CD4-positive, alpha-beta T cell treated with Interleukin-15 for 4 hours (primary cell): ENCODE results near the gene PDGFA.

ENCODE experiments used
- DNase-seq: peaks from one replicate; pipeline ENCODE4 v3.0.0-alpha.2; 2020; ENCODE audit warnings: low spot score

The PDGFA gene

DNA sequence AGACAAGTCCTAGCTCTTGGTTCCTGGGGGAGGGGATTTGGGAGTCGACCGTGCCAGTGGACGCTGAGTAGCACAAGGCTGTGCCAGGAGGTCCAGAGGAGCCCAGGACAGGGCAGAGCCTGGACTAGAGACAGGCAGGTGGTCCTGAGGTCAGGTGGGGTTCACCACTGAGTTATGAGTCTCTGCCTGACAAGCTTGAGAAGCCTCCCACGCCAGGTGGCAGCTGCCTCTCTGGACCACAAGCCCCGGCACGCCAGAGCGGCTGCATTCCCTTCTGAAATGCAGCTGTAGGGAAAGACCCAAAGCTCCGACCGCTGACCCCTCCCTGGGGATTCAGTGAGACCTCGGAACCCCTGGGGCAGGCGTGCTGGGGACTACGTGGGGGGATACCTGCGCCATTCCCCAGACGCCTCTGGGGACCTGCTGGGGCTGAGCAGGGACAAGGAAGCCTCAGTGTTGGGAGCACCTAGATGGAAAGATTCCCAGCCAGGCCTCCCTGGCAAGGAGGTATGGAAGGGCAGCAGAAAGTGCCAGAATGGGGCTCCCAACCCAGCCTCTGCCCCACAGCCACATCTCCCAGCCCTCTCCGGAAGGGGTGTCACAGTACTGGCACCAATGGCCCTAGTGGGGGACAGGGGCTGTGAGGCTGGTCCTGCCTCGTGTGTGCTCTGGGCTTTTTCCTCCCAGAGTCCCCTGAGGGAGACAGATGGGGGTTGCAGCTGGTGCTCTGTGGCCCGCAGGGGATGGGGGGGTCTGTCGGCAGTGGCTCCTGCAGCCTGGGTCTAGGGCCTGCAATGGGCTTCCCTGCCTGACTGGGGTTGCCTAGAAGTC, 29.0 kb downstream of the PDGFA start:
- no peak for DNase-seq

DNA sequence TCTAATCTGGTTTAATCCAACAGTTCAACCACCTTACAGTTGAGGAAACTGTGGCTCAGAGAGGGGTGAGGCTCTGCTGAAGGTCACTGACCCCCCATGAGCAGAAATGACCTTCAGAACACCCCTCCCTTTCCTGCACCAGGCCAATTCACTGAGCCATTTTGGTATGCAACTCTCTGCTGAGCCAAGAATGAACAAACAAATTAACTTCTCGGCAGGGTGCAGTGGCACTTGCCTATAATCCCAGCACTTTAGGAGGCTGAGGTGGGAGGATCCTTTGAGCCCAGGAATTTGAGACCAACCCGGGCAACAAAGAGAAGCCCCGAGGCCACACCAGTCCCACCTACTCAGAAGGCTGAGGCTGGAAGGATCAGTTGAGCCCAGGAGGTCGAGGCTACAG, 29.8 kb downstream of the PDGFA start:
- DNase-seq: no peak

DNA sequence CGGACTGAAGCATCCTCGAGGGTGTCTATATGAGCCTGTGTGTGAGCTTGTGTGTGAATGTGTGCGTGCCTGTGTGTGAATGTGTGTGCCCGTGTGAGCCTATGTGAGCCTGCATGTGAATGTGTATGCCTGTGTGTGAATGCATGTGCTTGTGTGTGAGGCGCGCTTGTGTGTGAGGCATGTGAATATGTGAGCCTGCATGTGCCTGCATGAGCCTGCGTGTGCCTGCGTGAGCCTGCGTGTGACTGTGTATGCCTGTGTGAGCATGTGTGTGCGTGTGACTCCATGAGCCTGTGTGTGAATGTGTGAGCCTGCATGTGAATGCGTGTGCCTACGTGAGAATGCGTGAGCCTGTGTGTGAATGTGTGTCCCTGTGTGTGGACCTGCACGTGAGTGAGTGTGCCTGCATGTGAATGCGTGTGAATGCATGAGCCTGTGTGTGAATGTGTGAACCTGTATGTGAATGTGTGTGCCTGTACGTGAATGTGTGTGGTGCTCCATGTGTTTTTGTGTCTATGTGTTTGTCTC, 33.4 kb downstream of the PDGFA start:
- no peak for DNase-seq

DNA sequence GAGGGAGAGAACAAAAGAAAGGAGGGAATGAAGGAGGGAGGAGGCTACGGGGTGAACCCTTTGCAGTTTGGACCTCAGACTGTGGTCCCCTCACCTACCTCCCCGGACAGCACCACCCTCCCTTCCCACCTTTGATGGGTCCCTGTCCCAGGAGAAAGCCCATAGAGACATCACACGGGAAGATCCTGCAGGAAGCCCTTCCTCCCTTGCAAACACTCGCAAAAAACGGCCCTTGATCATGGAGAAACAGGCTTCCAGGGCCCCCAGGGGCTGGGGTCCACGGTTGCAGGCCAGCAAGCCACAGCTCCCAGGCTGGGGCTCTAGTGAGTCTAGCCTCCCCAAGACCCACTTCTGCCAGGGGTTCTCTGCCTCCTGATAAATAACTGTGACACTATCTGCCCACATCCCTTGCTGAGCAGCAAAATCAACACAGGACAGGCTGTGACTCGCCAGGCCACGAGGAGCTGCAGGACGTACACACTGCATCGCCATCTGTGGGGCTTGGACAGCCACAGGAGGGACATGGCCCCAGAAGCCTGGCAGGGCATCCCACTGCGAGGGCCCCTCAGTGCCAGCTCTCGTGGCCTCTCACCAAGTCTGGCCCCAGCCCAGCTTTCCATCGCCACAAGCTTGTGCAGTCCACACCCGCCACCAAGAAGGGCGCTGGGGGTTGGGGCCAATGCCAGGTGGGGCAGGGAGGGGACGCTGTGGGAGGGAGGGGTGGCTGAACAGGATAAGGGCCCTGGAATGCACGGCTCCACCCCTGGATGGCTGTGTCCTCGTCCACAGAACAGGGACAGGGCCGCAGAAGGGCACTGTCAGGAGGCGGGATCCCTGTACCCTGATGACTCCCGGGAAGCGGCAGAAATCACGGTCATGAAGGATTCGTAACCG, 34.2 kb downstream of the PDGFA start:
- no peak for DNase-seq

DNA sequence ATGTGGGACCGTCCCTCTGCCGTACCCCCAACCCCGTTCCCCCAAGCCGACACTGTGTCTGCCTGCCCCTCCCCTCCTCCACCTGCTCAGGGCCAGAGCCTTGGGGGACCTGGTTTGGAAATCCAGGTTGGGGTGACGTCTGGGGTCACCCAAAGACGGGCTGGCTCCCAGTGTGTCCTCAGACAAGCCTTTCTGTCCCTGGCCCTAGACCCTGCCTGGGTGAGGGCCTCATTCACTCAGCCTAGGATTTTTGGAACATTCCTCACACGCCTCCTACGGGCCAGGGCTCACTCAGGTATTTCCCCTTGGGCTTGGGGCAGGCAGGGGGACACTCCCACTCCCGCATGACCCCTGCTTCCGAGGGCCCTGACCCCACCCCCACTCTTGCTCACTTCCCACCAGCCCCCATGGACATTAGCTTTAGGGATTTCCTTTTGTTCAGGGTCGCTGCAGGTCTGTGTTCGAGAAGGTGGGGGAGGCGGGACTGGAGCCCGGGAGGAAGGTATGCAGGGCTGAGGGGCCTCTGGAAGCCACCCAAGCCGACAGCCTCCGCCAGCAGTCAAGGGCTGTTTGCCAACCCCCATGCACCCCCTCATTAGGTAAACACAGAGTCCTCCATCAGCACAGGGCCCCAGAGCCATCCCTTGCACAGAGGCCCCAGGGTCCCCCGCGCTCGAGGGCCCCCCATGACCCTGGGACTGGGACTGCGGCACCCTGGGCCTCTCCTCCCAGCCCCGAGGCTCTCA, 35.1 kb downstream of the PDGFA start:
- DNase-seq: no peak

DNA sequence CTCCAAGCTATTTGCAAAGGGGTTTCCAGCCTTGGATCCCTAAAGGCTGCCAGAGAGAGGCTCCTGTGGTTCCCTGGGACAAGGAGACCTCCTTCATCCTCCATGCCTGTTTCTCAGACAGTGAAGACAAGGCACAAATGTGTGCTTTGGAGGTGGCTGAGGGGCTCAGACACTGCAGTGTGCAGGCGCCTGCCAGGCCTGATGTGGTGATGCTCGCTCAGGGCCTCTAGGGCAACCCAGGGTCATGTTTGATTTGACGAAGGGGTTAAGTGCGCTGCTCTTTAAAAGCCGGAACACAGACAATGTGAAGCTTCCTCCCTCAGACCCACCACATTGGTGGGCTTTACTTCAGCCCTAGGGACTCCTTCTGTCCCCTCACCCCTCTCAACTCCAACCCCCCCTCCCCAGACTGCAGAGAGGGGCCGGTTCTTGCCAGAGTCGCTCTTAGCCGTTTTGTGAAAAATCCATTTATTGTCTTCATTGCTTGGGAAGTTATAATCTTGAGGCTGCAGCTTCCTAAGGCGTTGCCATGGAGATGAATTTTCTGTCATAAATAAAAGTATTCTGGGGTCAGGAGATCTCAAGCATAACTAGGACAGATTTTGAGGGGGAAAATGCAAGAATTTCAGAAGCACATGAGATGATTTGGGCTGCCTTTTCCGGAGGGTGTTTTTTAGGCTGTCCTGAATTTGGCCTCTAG, 35.8 kb downstream of the PDGFA start:
- no peak for DNase-seq

DNA sequence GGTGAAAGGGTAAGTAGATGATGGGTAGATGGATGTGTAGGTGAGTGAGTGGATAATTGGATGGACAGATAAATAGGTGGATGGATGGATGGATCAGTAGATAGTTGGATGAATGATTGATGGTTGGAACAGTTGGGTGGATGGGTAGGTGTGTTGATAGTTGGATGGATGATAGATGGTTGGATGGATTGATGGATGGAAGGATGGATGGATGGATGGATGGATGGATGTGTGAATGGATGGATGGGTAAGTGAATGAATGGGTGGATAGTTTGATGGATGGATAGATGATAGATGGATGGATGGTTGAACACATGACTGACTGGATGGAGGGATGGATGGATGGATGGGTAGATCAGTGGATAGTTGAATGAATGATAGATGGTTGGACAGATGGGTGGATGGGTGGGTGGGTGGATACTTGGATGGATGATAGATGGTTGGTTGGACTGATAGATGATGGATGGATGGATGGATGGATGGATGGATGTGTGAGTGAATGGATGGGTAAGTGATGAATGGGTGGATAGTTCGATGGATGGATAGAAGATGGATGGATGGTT, 37.0 kb downstream of the PDGFA start:
- no peak for DNase-seq

DNA sequence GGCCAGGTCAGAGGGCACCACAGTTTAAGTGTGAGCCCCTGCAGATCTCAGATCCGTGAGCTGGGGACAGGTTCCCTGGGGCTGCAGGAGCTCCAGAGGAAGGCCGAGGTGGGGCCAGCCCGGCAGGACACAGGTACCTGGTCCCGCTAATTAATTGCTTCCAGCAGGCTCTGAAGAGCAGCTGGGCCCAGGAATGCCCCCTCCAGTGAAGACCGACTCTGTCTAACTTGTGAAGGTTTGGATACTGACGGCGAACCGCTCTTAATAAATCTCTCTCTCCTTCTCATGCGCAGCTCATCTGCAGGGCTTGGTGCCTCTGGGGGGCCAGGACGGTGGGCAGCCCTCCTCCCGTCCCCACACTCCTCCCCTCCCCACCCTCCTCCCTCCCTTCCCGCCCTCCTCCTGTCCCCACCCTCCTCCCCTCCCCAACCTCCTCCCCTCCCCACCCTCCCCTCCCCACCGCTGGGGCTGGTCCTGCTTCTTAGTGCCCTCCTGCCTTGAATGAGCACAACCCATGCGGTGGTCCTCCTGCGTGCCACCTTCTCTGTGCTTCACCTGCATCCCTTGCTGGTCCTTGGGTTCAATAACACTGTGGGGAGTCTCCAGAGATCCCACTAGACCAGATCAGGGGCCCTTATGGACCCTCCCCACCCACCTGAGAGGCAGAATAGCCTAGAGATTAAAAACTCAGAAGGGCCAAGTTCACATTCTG, 38.3 kb downstream of the PDGFA start:
- DNase-seq: no peak

DNA sequence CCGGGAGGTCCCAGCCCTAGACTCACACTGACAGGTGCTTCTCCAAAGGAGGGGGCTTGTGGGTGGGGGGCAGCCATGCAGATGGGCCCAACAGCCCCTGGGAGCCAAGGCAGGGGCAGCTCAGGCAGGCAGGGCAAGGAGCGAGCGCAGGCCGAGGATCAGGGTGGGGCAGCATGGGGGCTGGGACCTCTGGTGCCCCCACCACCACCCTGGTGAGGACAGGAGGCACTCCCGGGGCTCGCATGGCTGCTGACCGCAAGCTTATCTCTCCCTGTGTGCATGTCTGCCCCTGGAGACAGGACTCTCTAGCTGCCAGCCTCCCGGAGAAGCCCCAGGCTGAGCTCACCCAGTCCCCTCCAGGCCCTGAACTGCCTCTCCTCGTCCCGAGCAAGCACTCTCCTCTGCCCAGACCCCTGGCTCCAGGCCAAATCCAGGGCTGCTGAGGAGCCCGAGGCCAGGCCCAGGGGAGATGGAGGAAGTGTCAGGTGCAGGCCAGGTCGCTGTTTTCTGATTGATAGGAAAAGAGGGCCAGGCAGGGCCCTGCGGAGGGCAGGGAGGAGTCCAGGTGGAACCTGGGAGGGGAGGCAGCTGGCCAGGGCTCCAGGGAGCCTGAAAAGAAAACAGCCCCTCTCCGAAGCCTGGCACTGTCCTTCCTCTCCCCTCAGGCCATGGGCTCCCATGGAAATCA, 39.0 kb downstream of the PDGFA start:
- DNase-seq: no peak

DNA sequence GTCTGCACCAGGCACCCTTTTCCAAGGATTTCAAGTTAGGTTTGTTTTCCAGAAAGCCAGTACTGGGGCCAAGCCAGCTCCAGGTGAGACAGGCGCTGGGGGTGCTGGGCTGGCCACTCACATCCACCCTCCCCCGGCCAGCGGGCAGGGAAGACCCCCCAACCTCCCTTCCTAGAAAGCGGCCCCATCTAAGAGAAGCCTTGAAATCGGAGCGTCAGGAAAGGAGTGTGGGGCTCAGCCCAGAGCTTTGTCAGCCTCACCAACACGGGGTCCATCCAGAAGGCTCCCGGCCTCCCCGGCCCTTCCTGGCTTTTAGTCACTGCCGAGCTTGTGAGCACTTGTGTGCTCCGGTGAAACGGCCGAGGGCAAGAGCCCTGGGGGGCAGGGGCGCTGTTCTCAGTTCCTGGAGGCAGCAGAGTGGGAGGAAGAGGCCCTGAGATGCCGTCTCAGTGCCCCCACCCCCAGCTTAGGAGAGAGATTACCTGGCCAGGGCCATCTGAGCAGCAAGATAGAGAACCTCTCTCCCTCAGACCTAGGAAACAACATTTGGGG, 39.6 kb downstream of the PDGFA start:
- DNase-seq: no peak

DNA sequence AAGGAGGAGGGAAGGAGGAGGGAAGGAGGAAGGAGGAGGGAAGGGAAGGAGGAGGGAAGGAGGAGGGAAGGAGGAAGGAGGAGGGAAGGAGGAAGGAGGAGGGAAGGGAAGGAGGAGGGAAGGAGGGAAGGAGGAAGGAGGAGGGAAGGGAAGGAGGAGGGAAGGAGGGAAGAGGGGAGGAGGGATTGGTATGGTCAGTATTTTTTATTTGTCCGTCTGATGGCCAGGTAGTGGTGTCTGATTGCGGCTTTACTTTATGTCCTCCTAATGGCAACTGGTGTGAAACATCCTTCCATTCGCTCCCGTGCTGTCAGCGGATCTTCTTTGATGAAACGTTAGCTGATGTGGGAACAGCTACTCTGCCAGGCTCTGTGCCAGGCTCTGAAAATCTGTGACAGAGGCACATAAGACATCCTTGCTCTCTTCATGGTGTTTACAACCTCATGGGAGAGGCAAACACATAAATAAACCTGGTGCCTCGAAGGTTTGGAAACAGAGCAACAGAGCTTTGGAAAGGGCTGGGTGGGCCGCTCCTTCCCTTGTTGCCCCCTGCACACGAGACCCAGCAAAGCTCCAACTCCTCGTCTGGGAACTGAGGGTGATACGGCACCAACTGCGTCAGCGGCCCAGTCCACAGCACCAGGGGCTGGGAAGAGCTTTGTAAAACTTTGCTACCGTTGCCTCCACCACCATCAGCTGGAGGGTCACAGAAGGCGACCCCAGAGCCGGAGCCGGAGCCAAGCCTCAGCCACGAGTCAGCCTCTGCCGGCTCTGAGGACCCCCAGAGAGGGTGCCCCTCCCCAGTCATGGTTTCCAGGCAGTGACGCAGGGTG, 40.3 kb downstream of the PDGFA start:
- DNase-seq: no peak

DNA sequence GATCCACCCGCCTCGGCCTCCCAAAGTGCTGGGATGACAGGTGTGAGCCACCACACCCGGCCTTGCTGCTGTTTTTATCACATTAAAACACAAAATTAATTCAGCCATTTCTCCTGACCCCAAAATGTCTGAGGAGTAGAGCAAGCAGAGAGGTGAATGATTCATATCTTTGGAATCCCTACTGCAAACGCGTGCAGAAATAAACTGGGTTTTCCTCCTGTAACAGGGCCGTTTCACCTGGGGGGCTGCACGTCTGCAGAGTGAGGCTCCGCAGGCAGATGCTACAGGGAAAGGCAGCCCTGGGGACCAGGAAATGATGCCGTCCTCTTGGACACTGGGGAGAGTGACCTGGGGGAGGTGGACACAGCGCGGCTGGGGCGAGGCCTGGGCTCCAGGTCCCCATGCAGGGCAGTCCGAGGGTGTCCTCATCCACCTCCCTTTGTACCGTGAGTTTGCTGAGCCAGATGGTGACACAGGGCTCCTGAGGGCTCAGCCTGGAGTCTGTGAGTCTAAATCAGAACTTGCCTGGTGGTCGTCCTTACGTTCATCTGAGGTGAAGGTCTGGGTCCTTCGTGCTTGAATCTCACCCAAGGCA, 41.9 kb downstream of the PDGFA start:
- no peak for DNase-seq

DNA sequence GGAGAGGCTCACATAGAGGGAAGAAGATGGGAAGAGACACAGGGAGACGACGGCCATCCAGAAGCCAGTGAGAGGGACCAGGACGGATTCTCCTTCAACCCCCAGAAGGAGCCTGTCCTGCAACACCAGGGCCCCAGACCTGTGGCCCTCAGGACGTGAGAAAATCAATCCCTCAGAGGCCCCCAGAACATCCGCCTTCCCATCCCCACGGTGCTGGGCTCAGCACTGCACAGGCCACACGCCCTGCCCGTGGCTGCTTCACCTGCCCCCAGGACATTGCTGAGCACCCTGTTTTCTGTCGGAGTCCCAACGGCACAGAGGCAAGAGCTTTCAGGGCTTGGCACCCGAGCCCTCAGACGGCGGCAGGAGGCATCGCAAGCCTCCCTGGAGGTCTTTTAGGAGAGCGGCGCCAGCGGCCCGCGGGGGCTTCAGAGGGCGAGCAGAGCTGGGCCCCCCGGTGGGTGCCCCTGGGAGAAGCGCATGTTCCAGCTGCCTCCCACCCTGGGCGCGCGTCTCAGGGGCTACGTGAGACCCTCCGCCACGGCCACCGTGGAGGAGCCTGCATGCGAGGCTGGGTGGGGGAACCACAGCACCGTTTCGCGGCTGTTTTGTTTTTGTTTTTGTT, 42.8 kb downstream of the PDGFA start:
- no peak for DNase-seq

DNA sequence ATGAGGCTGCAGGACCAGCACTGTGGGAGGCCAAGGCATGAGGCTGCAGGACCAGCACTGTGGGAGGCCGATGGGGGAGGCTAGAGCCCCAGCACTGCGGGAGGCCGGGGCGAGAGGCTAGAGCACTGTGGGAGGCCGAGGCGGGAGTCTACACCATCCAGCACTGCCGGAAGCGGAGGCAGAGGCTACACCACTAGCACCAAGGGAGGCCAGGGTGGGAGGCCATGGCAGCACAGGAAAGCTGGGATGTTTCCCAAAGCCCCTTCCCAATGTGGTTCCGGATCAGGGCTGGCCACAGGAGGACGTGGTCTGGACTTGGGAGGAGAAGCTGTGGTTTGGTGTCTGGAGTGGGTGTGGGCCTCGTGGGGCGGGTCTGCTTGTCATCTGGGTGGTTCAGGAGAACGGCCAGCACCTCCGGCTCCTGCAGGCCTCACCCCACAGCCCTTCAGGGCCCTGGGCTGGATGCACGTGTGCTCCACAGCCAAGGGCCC, 43.6 kb downstream of the PDGFA start:
- no peak for DNase-seq

DNA sequence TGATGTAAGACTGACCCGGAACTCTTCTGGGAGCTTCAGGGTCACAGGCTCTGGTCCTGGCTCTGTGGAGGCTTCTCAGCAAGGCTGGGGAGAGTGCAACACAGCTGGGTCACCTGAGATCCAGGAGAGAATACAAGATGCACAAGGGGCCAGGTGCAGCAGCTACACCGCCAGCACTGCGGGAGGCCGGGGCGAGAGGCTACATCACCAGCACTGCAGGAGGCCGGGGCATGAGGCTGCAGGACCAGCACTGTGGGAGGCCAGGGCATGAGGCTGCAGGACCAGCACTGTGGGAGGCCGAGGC, 44.3 kb downstream of the PDGFA start:
- no peak for DNase-seq

DNA sequence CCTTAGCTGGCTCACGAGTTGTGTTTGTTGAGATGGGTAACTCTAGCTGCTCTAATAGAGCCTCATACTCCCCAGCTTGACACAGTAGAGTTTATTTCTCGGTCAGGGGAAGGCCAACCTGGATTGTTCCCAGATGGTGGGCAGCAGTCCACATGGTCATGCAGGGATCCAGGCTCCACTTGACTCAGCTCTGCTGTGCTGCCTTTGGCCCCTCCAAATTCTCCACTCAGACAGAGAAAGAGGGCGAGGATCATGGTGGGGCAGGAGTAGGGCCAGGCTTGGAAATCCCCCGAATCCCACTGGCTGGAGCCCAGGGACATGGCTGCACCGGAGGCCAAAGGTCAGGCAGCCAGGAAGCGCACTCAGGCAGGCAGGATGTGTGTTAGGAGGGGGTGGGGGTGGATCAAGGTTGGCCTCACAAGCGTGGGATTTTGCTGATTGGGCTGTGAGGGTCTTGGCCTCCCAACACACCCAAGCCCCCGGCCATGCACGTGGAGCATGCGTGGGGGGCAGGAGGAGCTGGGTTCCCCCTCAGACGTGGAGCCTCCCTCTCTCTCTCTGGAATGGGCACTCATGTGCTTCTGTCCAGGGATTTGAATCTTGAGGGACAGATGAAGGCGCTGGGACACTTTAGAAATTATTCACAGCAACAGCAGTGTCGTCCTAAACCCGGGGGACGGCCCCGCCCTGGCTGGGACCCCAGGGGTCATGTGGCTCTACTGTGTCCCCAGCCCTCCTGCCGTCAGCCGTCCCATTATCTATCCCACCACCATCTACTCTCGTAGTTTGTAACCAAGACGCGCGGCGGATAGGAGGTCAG, 44.8 kb downstream of the PDGFA start:
- DNase-seq: no peak
